Esophagus muscularis mucosa (tissue), 3 donors: ENCODE measurements around the gene CFAP70.

Experiments
- CTCF ChIP-seq, 3 experiments: fragments of 200-600 bp in 2 of 3; fragments of 450-650 bp in 1 of 3; sonication (generic) in 2 of 3; IDR thresholded peaks; one replicate each; pipeline ENCODE4 v1.5.1; 2017 to 2019; ENCODE audit warnings: antibody characterized with exemption in 3 of 3, mild to moderate bottlenecking in 2 of 3, moderate library complexity in 1 of 3
- POLR2A ChIP-seq: fragments of 450-650 bp; IDR thresholded peaks from one replicate; pipeline ENCODE4 v1.6.1; 2017; ENCODE audit warnings: antibody characterized with exemption, moderate library complexity, mild to moderate bottlenecking, low read depth
- POLR2AphosphoS5 ChIP-seq, 2 donors: sonication (generic); formaldehyde crosslinking; IDR thresholded peaks; one replicate each; pipeline ENCODE4 v1.6.1; 2017; ENCODE audit warnings: antibody characterized with exemption in 2 of 2

- TF ChIP-seq POLR2AphosphoS5 (IDR thresholded peaks at IDR 0.05) (no peak), CTCF (IDR thresholded peaks at IDR 0.05) (no peak), POLR2A (no peak)
Observed at GRCh38 chr10:73339436-73339835, 19.2 kb downstream of the CFAP70 start.
